DOHH2 (cell line): Measurements from ENCODE around the gene PRADC1.
A peak's percentile ranks its signal among the peaks of the same experiment; 100 is the strongest.

ENCODE experiments used
- H3F3A ChIP-seq: fragments of 200-600 bp; sonication (generic), shearing (Covaris generic); 2 replicates; pipeline ENCODE4 v1.6.0; 2016; ENCODE audit warnings: antibody characterized with exemption, mild to moderate bottlenecking; ENCODE audit not compliant: control insufficient read depth, insufficient read depth
- H3K27ac ChIP-seq: fragments of 200-600 bp; sonication (generic); 2 replicates; pipeline ENCODE4 v1.5.1; 2014; ENCODE audit warnings: low read depth, mild to moderate bottlenecking, low read length, moderate library complexity
- H3K27me3 ChIP-seq: fragments of 200-600 bp; sonication (generic); 2 replicates; pipeline ENCODE4 v1.6.1; 2014; ENCODE audit warnings: mild to moderate bottlenecking, low read length, mixed read lengths; ENCODE audit not compliant: control insufficient read depth
- H3K36me3 ChIP-seq: fragments of 200-600 bp; sonication (generic); 2 replicates; pipeline ENCODE4 v1.6.1; 2014; ENCODE audit warnings: mild to moderate bottlenecking, low read length, moderate library complexity, mixed read lengths; ENCODE audit not compliant: control insufficient read depth
- H3K4me1 ChIP-seq: fragments of 200-600 bp; sonication (generic); 2 replicates; pipeline ENCODE4 v1.6.1; 2014; ENCODE audit warnings: mild to moderate bottlenecking, low read length, mixed read lengths; ENCODE audit not compliant: control insufficient read depth
- H3K4me2 ChIP-seq: fragments of 200-600 bp; sonication (generic); 2 replicates; pipeline ENCODE4 v1.6.0; 2014; ENCODE audit warnings: mild to moderate bottlenecking, low read length, moderate library complexity
- H3K4me3 ChIP-seq: fragments of 200-600 bp; sonication (generic); 2 replicates; pipeline ENCODE4 v1.5.1; 2014; ENCODE audit warnings: mild to moderate bottlenecking, low read length, mixed read lengths
- H3K79me2 ChIP-seq: fragments of 200-600 bp; sonication (generic); 2 replicates; pipeline ENCODE4 v1.6.1; 2014; ENCODE audit warnings: mild to moderate bottlenecking, low read length, mixed read lengths; ENCODE audit not compliant: control insufficient read depth
- H3K9me2 ChIP-seq: fragments of 200-600 bp; sonication (generic); replicated peaks from 2 replicates; pipeline ENCODE4 v1.6.1; 2014; ENCODE audit warnings: mild to moderate bottlenecking, low read length, mixed read lengths; ENCODE audit not compliant: control insufficient read depth
- H3K9me3 ChIP-seq: fragments of 200-600 bp; sonication (generic); 2 replicates; pipeline ENCODE4 v1.6.1; 2014; ENCODE audit warnings: antibody characterized with exemption, low read length, mixed read lengths; ENCODE audit not compliant: control insufficient read depth, insufficient read depth
- H4K20me1 ChIP-seq: fragments of 200-600 bp; sonication (generic); 2 replicates; pipeline ENCODE4 v1.6.0; 2014; ENCODE audit warnings: low read depth, mild to moderate bottlenecking, antibody characterized with exemption, low read length, moderate library complexity; ENCODE audit not compliant: control insufficient read depth, insufficient read depth
- EZH2phosphoT487 ChIP-seq: fragments of 200-600 bp; sonication (generic); IDR thresholded peaks from 2 replicates; pipeline ENCODE4 v1.6.1; 2017; ENCODE audit warnings: borderline replicate concordance, mild to moderate bottlenecking, antibody characterized with exemption, low read length, moderate library complexity, mixed read lengths
- TF ChIP-seq, protein P1 (sequence below): fragments of 200-600 bp; sonication (generic); IDR thresholded peaks from one replicate; pipeline ENCODE4 v1.5.1; 2014; ENCODE audit warnings: antibody characterized with exemption, mild to moderate bottlenecking, low read depth, low read length; ENCODE audit not compliant: poor library complexity, severe bottlenecking

PRADC1 gene

DNA sequence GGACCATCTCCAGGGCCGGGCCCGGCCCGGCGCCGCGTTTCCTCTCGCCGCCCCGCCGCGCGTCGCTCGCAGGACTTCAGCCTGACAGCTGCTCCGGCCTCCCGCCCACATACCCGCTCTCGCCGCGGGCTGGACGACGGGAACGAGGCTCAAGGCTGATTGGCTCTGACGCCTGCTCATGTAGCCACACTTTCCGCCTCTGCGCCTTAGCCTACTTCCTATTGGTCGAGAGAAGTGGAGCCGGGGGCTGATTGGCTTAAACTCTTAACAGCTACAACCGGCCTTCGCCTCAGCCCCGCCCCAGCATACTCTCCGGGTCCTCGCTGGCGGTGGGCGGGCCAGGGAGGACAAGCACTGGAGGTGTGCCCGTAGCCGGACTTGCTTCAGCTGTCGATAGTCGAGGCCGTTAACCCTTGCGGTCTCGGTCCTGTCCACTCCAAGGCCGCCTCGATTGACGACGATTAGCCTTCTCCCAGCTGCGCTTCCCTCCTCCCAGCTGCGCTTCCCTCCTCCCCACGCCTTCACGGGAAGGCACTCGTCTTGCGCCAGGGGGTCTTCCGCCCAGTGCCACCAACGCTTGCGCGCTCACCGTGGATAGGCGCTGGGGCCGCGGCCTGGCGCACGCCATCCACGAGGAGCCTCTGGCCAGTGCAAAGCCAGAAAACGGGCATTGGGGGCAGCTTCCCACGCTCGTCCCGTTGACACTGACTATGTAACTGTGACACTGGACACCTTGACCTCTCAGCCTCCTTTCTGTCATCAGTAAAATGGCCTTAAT is at the start of gene PRADC1:
TSS of gene PRADC1 (minus strand) at position 86 of the 778 bp plus-strand sequence. CDS start at position 7, 79 bp downstream.
- H3K9me2 ChIP-seq, result no peaks in the 10 kb centered on the region
- H3K4me3 ChIP-seq, result peak within 1 kb of the TSS; percentile 95
- no peaks in the 10 kb centered on the region for H3F3A ChIP-seq
- H3K27me3 ChIP-seq, result no peaks in the 10 kb centered on the region
- peaks cover 55% of the 10 kb centered on the region for H3K79me2 ChIP-seq
- H3K4me1 ChIP-seq, result peaks cover 33% of the 10 kb centered on the region
- no peak for TF ChIP-seq EZH2phosphoT487
- TF ChIP-seq, protein P1, sequence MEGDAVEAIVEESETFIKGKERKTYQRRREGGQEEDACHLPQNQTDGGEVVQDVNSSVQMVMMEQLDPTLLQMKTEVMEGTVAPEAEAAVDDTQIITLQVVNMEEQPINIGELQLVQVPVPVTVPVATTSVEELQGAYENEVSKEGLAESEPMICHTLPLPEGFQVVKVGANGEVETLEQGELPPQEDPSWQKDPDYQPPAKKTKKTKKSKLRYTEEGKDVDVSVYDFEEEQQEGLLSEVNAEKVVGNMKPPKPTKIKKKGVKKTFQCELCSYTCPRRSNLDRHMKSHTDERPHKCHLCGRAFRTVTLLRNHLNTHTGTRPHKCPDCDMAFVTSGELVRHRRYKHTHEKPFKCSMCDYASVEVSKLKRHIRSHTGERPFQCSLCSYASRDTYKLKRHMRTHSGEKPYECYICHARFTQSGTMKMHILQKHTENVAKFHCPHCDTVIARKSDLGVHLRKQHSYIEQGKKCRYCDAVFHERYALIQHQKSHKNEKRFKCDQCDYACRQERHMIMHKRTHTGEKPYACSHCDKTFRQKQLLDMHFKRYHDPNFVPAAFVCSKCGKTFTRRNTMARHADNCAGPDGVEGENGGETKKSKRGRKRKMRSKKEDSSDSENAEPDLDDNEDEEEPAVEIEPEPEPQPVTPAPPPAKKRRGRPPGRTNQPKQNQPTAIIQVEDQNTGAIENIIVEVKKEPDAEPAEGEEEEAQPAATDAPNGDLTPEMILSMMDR, result no peak
- H3K9me3 ChIP-seq, result no peaks in the 10 kb centered on the region
- H3K36me3 ChIP-seq, result peaks cover 42% of the 10 kb centered on the region
- peak within 1 kb of the TSS; percentile 74 for H3K27ac ChIP-seq
- peak within 1 kb of the TSS; percentile 99 for H3K4me2 ChIP-seq
- H4K20me1 ChIP-seq, result peaks cover 32% of the 10 kb centered on the region

DNA sequence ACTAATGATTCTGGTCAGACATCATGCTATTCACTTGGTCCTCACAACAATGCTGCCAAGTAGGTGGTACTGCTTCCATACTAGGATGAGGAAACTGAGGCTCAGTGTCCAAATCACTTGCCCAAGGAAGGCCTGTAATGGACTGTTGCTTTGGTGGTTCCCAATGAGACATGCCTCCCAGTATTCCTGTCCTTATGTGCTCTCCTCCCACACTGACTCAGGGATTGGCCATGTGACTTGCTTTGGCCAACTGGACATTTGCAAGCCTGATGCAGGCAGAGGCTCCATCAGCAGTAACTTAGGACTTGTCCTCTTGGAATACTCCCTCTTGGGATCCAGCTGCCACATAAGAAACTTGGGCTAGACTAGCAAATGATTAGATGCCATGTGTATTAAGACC is 48.2 kb upstream of the PRADC1 start:
- H3K36me3 ChIP-seq, result peaks cover 77% of the 10 kb centered on the region
- H3K27ac ChIP-seq, result no peak overlapping the region

DNA sequence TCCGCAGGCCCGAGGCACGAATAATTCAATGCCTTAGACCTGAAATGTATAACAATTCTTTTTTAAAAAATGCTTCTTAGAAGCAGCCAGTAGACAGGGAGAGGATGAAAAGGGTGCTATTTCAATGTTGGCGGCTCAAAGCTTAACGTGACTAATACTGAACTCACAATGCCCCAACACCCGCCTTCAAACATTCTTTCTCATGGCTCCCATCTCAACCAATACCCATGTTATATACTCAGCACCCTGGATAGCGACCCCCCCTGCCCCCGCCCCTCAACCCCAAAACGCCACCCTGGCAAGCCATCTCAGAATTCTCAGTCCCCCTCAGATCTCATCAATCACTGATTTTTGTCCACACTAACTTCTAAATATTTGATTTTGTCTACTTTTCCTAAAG is 46.8 kb upstream of the PRADC1 start:
- H4K20me1 ChIP-seq, result peaks cover 26% of the 10 kb centered on the region

More for the DNA sequence above, 48.2 kb upstream of the PRADC1 start:
- peaks cover 3% of the 10 kb centered on the region; the same call in 1 of the 2 replicates for H3F3A ChIP-seq
- H4K20me1 ChIP-seq, result peaks cover 26% of the 10 kb centered on the region
- H3K4me3 ChIP-seq, result no peak overlapping the region
- no peaks in the 10 kb centered on the region for H3K27me3 ChIP-seq
- H3K9me2 ChIP-seq, result no peaks in the 10 kb centered on the region
- H3K4me1 ChIP-seq, result peaks cover 33% of the 10 kb centered on the region
- peaks cover 80% of the 10 kb centered on the region for H3K79me2 ChIP-seq
- no peaks in the 10 kb centered on the region for H3K9me3 ChIP-seq
- TF ChIP-seq, protein P1, result no peak
- no peak for TF ChIP-seq EZH2phosphoT487
- peak overlapping the region; percentile 99; the same call in 1 of the 2 replicates for H3K4me2 ChIP-seq

More for the DNA sequence above, 46.8 kb upstream of the PRADC1 start:
- Histone ChIP-seq H3K4me2 (no peak overlapping the region), H3K36me3 (peaks cover 84% of the 10 kb centered on the region), H3K27me3 (no peaks in the 10 kb centered on the region), H3K9me2 (no peaks in the 10 kb centered on the region), H3K79me2 (peaks cover 94% of the 10 kb centered on the region), H3K27ac (no peak overlapping the region), H3K4me3 (no peak overlapping the region), H3F3A (0 out of 2 replicates have a peak, but pooled peaks cover 1% of the 10 kb centered on the region), H3K4me1 (peaks cover 19% of the 10 kb centered on the region), H3K9me3 (no peaks in the 10 kb centered on the region)
- TF ChIP-seq, protein P1, result no peak
- TF ChIP-seq EZH2phosphoT487, result no peak
